ENCODE data around the gene STX17. TPM values are rescaled to one million over a fixed set of nuclear protein-coding genes. Genes with fewer than 3 reads are reported as not detected.

STX17 gene
- total RNA-seq, 4 donors from 2014 or later, result 36.4 to 187 (median 40.7) TPM

DNA sequence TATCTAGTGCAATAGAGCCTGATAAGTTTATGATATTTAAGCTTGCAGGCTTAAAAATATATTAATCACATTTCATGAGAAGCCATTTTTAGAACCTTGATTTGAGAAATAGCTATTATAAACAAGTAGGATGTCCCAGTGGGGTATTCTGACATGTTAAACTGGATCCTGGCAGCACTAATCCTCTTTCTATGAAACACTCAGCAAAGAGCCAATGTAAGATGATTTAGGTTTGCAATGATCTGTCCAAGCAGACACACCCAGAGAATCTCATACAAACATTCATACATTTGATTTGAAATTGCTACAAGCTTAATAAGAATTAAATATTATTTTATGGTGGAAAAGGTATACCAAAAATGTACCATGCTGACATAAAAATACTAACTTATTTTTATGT is 105.8 kb downstream of the STX17 start:
- Histone ChIP-seq H3K9me3 (no peaks in the 10 kb centered on the region), H3K27ac (no peak overlapping the region), H3K4me1 (no peaks in the 10 kb centered on the region), H3K27me3 (no peaks in the 10 kb centered on the region), H3K4me3 (no peak overlapping the region), H3K36me3 (peaks cover 0 to 28% (median 0%) of the 10 kb centered on the region in 3 donors)
- DNase-seq, result no peak
- TF ChIP-seq POLR2A (IDR thresholded peaks at IDR 0.05), result no peak
- TF ChIP-seq, protein P1, sequence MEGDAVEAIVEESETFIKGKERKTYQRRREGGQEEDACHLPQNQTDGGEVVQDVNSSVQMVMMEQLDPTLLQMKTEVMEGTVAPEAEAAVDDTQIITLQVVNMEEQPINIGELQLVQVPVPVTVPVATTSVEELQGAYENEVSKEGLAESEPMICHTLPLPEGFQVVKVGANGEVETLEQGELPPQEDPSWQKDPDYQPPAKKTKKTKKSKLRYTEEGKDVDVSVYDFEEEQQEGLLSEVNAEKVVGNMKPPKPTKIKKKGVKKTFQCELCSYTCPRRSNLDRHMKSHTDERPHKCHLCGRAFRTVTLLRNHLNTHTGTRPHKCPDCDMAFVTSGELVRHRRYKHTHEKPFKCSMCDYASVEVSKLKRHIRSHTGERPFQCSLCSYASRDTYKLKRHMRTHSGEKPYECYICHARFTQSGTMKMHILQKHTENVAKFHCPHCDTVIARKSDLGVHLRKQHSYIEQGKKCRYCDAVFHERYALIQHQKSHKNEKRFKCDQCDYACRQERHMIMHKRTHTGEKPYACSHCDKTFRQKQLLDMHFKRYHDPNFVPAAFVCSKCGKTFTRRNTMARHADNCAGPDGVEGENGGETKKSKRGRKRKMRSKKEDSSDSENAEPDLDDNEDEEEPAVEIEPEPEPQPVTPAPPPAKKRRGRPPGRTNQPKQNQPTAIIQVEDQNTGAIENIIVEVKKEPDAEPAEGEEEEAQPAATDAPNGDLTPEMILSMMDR (IDR thresholded peaks at IDR 0.05), result no peak

DNA sequence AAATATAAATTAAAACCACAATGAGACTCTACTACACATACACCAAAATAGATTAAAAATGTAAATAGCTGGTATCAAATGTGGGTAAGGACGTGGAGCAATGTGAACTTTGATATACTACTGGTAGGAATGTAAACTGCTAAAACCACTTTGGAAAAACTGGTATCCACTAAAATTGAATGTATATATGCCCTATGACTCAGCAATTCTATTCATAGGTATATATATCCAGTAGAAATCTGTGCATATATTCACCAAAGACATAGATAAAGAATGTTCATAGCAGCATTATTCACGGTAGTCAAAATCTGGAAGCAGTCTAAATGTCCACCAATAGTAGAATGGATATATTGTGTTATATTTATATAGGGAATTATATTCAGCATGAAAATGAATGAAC is 107.1 kb downstream of the STX17 start:
- TF ChIP-seq, protein P1 (IDR thresholded peaks at IDR 0.05), result no peak
- no peak for TF ChIP-seq POLR2A (IDR thresholded peaks at IDR 0.05)
- H3K27ac ChIP-seq, result no peak overlapping the region
- H3K4me1 ChIP-seq, result no peaks in the 10 kb centered on the region
- no peaks in the 10 kb centered on the region for H3K9me3 ChIP-seq
- H3K4me3 ChIP-seq, result no peak overlapping the region
- H3K27me3 ChIP-seq, result no peaks in the 10 kb centered on the region
- DNase-seq, result no peak
- peaks cover 0 to 31% (median 0%) of the 10 kb centered on the region in 3 donors for H3K36me3 ChIP-seq

DNA sequence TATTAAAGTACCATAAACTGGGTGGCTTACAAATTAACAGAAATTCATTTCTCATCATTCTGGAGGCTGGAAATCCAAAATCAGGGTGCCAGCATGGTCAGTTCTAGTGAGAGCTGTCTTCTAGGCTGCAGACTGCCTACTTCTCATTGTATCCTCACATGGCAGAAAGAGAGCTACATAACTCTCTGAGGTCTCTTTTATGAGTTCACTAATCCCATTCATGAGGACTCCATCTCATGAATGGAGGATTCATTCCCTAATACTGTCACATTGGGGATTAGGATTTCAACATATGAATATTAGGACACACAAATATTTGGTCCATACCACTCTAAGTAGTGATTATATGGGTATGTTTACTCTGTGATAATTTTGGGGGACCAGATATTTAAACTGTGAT is 108.4 kb downstream of the STX17 start:
- DNase-seq, result no peak
- TF ChIP-seq, protein P1 (IDR thresholded peaks at IDR 0.05), result no peak
- TF ChIP-seq POLR2A (IDR thresholded peaks at IDR 0.05), result no peak
- Histone ChIP-seq H3K27ac (no peak overlapping the region), H3K36me3 (peaks cover 0 to 42% (median 0%) of the 10 kb centered on the region in 3 donors), H3K9me3 (no peaks in the 10 kb centered on the region), H3K4me1 (no peaks in the 10 kb centered on the region), H3K4me3 (no peak overlapping the region), H3K27me3 (no peaks in the 10 kb centered on the region)

DNA sequence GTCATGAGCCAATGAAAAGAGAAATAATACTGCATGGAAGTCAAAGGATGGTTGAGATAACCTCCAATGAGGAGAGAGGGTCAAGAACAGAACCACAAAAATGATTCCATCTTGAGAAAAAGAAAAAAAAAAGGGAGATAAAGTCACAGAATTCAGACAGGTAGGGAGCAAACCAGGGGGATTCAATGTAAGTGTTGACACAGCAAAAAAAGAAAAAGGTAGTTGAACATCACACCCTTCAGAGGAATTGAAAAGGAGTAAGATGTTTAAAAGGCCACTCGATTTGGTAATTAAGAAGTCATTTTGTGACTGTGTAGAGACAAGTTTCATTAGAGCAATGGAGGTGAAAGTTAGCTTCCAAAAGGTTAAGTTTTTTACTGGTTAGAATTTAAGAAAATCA is 113.1 kb downstream of the STX17 start:
- TF ChIP-seq, protein P1 (IDR thresholded peaks at IDR 0.05), result no peak
- H3K4me1 ChIP-seq, result no peaks in the 10 kb centered on the region
- no peaks in the 10 kb centered on the region for H3K9me3 ChIP-seq
- no peak overlapping the region for H3K4me3 ChIP-seq
- H3K27me3 ChIP-seq, result no peaks in the 10 kb centered on the region
- H3K27ac ChIP-seq, result no peak overlapping the region
- DNase-seq, result no peak
- H3K36me3 ChIP-seq, result peaks cover 0 to 47% (median 0%) of the 10 kb centered on the region in 3 donors

Other genes with a start within 250 kb of the STX17 start
- 1 to 10 TPM in 2 of 4 donors, under 1 TPM in 1, not detected in 1; 0.54 to 2.5 (median 1.0) TPM for gene NR4A3, start 84.8 kb upstream of the STX17 start, total RNA-seq
- 10 to 100 TPM in 3 of 4 donors, 1 to 10 TPM in 1; 9.9 to 21.9 (median 17.4) TPM for gene ERP44, start 192.3 kb downstream of the STX17 start, total RNA-seq
- 10 to 100 TPM; 22.1 to 56.9 (median 37.3) TPM for gene INVS, start 192.6 kb downstream of the STX17 start, total RNA-seq